B cell (primary cell): ENCODE results near the gene TPCN1. TPM values are rescaled to one million over a fixed set of nuclear protein-coding genes. Genes with fewer than 3 reads are reported as not detected.

Experiments used
- ATAC-seq: fragments of 200-7000 bp; cut with Tn5 transposase; one replicate; pipeline ENCODE4 v1.10.0; 2021; ENCODE audit warnings: low read depth, mild to moderate bottlenecking, moderate number of reproducible peaks, moderate library complexity
- CTCF ChIA-PET: fragments of 350-600 bp; sonication (Branson Sonifier 250); formaldehyde crosslinking; loops from one replicate; lab custom pipeline; 2021; ENCODE audit warnings: antibody characterized with exemption, inconsistent platforms; lab: Charles Lee
- POLR2A ChIA-PET: fragments of 350-600 bp; sonication (Branson Sonifier 250); formaldehyde crosslinking; loops from one replicate; lab custom pipeline; 2021; ENCODE audit warnings: antibody characterized with exemption; lab: Charles Lee
- DNase-seq: peaks from one replicate; pipeline ENCODE4 v3.0.0; 2013
- H2AFZ ChIP-seq: 2 replicates; pipeline ENCODE4 v1.6.1; 2012; ENCODE audit warnings: mild to moderate bottlenecking, low read depth, low read length; ENCODE audit not compliant: insufficient read depth, poor library complexity, severe bottlenecking
- H3K27ac ChIP-seq, 2 donors: 1 replicate in 1 of 2; 2 replicates in 1 of 2; pipeline ENCODE4 v1.5.1; 2012 to 2013; ENCODE audit warnings: low read length in 2 of 2, mild to moderate bottlenecking in 2 of 2, moderate library complexity in 1 of 2
- H3K27me3 ChIP-seq, 4 experiments: fragments of 200-600 bp in 1 of 4; sonication (generic) in 1 of 4; replicated peaks in 1 of 4; 1 replicate in 2 of 4; 2 replicates in 2 of 4; pipeline versions ENCODE4 v1.6.1 to v1.7.0; 2013 to 2016; ENCODE audit warnings: low read length in 3 of 4, mild to moderate bottlenecking in 2 of 4, mixed read lengths in 1 of 4, moderate library complexity in 1 of 4; ENCODE audit not compliant: insufficient read depth in 4 of 4, control insufficient read depth in 3 of 4; ENCODE audit errors: control extremely low read depth in 1 of 4
- H3K36me3 ChIP-seq, 2 experiments: replicated peaks in 1 of 2; 1 replicate in 1 of 2; 2 replicates in 1 of 2; pipeline versions ENCODE4 v1.6.1 to v1.7.1; 2013; ENCODE audit warnings: low read length in 1 of 2; ENCODE audit not compliant: insufficient read depth in 2 of 2, control insufficient read depth in 1 of 2; ENCODE audit errors: control extremely low read depth in 1 of 2, extremely low read depth in 1 of 2
- H3K4me1 ChIP-seq, 2 donors: fragments of 200-600 bp in 1 of 2; sonication (generic) in 1 of 2; 1 replicate in 1 of 2; 2 replicates in 1 of 2; pipeline versions ENCODE4 v1.5.1 to v1.6.1; 2013 to 2017; ENCODE audit warnings: low read length in 2 of 2; ENCODE audit not compliant: control insufficient read depth in 2 of 2, insufficient read depth in 2 of 2
- H3K4me2 ChIP-seq: replicated peaks from 2 replicates; pipeline ENCODE3; 2012; ENCODE audit warnings: mild to moderate bottlenecking, low read depth, low read length; ENCODE audit not compliant: poor library complexity, severe bottlenecking
- H3K4me3 ChIP-seq, 5 experiments: fragments of 200-600 bp in 1 of 5; sonication (generic) in 1 of 5; 1 replicate in 3 of 5; 2 replicates in 2 of 5; pipeline versions ENCODE4 v1.5.1 to v1.7.0; 2011 to 2016; ENCODE audit warnings: low read length in 4 of 5, mild to moderate bottlenecking in 4 of 5, low read depth in 2 of 5, control low read depth in 1 of 5, moderate library complexity in 1 of 5; ENCODE audit not compliant: insufficient read depth in 1 of 5; ENCODE audit errors: control extremely low read depth in 1 of 5, extremely low read depth in 1 of 5
- H3K79me2 ChIP-seq: fragments of 200-600 bp; sonication (generic); one replicate; pipeline ENCODE4 v1.6.0; 2016; ENCODE audit warnings: low read length; ENCODE audit not compliant: control insufficient read depth, insufficient read depth
- H3K9ac ChIP-seq: fragments of 200-600 bp; sonication (generic); 2 replicates; pipeline ENCODE4 v1.6.1; 2017; ENCODE audit warnings: mild to moderate bottlenecking, low read length, moderate library complexity
- H3K9me3 ChIP-seq, 3 donors: one replicate each; pipeline versions ENCODE4 v1.6.1 to v1.7.1; 2013; ENCODE audit warnings: low read length in 2 of 3; ENCODE audit not compliant: control insufficient read depth in 2 of 3, insufficient read depth in 1 of 3; ENCODE audit errors: control extremely low read depth in 1 of 3
- H4K20me1 ChIP-seq: 2 replicates; pipeline ENCODE4 v1.6.0; 2012; ENCODE audit warnings: mild to moderate bottlenecking, low read length; ENCODE audit not compliant: insufficient read depth, control insufficient read depth, poor library complexity, severe bottlenecking
- H3K27ac Mint-ChIP-seq: one replicate; pipeline ENCODE4 v1.8.0; 2021; ENCODE audit warnings: mixed read lengths
- H3K27me3 Mint-ChIP-seq: one replicate; pipeline ENCODE4 v1.8.0; 2021; ENCODE audit warnings: mixed read lengths
- H3K4me1 Mint-ChIP-seq: one replicate; pipeline ENCODE4 v1.8.0; 2021; ENCODE audit warnings: mixed read lengths
- H3K4me3 Mint-ChIP-seq: one replicate; pipeline ENCODE4 v1.8.0; 2021; ENCODE audit warnings: mixed read lengths
- H3K9me3 Mint-ChIP-seq: one replicate; pipeline ENCODE4 v1.8.0; 2022; ENCODE audit warnings: mixed read lengths; ENCODE audit not compliant: insufficient read depth
- CTCF ChIP-seq: fragments of 200-600 bp; IDR thresholded peaks from one replicate; pipeline ENCODE4 v1.8.0; 2022; ENCODE audit warnings: antibody characterized with exemption, mild to moderate bottlenecking
- EZH2 ChIP-seq: IDR thresholded peaks from 2 replicates; pipeline ENCODE4 v1.6.1; 2012; ENCODE audit warnings: borderline replicate concordance, low read depth, mild to moderate bottlenecking, moderate library complexity, low read length; ENCODE audit not compliant: insufficient read depth, poor library complexity, severe bottlenecking
- WGBS: methylation state at CpG from one replicate; pipeline ENCODE4 v1.1.5; 2013; ENCODE audit warnings: missing lambda C conversion rate; ENCODE audit not compliant: insufficient coverage; 5-methylcytosine and 5-hydroxymethylcytosine counted together
- intact Hi-C: fragments of 100-400 bp; cut with micrococcal nuclease; formaldehyde crosslinking; loops from one replicate; pipeline ENCODE4 v1.10.0; 2022
- polyA plus RNA-seq: library from polyadenylated mRNA; depleted of rRNA; stranded (reverse); fragments of >200 nt; gene quantifications from 2 replicates; pipeline ENCODE4 v1.2.3, GENCODE V29; 2012
- total RNA-seq, 2 donors: library from RNA; stranded (reverse); fragments of 120-200 nt in 1 of 2; gene quantifications; 1 replicate in 1 of 2; 2 replicates in 1 of 2; pipeline versions ENCODE4 v1.2.3 to v1.2.4, GENCODE V29; 2013 to 2022

Gene TPCN1
- total and polyA plus RNA-seq, 2 donors (not counting 1 experiment from before 2014, with no cell fraction given), result 80.8 to 258 TPM

DNA sequence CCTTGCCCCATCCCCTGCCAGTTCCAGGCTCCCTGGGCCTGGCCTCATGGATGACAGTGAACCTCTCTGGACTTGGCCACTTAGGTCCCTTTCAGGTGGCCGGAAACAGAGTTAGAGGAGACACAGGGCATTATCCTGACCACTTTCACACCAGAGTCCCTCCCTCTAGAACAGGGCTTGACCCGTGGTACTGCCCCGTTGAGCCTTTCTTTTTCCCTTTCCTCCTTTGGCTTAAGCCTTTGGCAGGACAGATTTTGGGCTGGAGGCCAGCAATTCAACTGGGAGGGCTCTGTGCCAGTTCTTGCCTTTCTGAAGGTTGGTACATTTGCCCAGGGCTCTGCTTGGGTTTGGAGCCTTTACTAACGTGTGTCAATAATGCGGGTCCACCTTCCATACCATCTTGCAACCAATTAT, 22.8 kb downstream of the TPCN1 start:
- ATAC-seq, result no peak
- no peak for DNase-seq
- intact Hi-C loops, result no loop called here
- TF ChIP-seq CTCF (no peak), EZH2 (no peak)
- H3K36me3 ChIP-seq, result peaks cover 0 to 55% of the 10 kb centered on the region in 2 experiments
- H3K4me2 ChIP-seq, result no peak overlapping the region
- no peak overlapping the region for H3K4me3 ChIP-seq
- WGBS, result 91% methylated on average over 5 of the region's 5 CpGs
- no peak overlapping the region for H2AFZ ChIP-seq
- H3K9me3 ChIP-seq, result no peaks in the 10 kb centered on the region
- H3K27me3 ChIP-seq, result no peaks in the 10 kb centered on the region
- Mint-ChIP-seq H3K27ac (no peak overlapping the region), H3K27me3 (no peaks in the 10 kb centered on the region), H3K4me1 (peaks cover 24% of the 10 kb centered on the region), H3K4me3 (no peak overlapping the region), H3K9me3 (no peaks in the 10 kb centered on the region)
- CTCF ChIA-PET, result no interaction called here
- no peak overlapping the region for H3K9ac ChIP-seq
- POLR2A ChIA-PET, result no interaction called here
- H3K79me2 ChIP-seq, result peaks cover 71% of the 10 kb centered on the region
- no peak overlapping the region for H3K27ac ChIP-seq
- peaks cover 17 to 25% of the 10 kb centered on the region in 2 donors for H3K4me1 ChIP-seq
- H4K20me1 ChIP-seq, result peaks cover 61% of the 10 kb centered on the region

DNA sequence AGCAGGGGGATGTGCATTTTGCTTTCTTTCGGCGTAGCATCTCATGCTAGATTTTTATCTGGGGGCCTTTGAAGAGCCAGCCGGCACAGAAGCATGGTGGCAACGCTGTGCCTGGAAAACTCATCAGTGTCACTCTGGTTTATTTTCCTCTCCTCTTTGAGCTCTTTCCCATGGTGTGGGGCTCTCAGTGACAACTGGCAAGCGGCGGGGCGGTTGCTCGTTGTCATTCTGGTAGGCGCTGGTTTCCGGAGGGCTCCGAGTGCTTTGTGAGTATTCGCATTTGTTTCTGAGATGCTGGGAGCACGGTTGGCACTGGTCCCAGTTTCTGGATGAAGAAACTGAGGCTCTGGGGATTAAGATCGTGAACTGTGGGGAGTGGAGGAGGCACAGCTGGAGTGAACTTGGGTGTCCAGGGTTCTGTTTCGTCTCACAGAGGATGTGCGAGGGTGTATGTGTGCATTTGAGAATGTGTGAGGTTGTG, 23.3 kb downstream of the TPCN1 start:
- H3K9me3 Mint-ChIP-seq, result no peaks in the 10 kb centered on the region
- Histone ChIP-seq H3K79me2 (peaks cover 72% of the 10 kb centered on the region), H3K4me1 (peaks cover 17 to 21% of the 10 kb centered on the region in 2 donors), H3K9me3 (no peaks in the 10 kb centered on the region), H2AFZ (no peak overlapping the region), H3K4me2 (no peak overlapping the region), H4K20me1 (peaks cover 66% of the 10 kb centered on the region), H3K27me3 (no peaks in the 10 kb centered on the region), H3K4me3 (no peak overlapping the region), H3K9ac (no peak overlapping the region), H3K27ac (no peak overlapping the region), H3K36me3 (peaks cover 0 to 56% of the 10 kb centered on the region in 2 experiments)
- intact Hi-C loops, result no loop called here
- CTCF ChIA-PET, result no interaction called here
- POLR2A ChIA-PET, result no interaction called here
- no peaks in the 10 kb centered on the region for H3K27me3 Mint-ChIP-seq
- WGBS, result 92% methylated on average over 16 of the region's 16 CpGs
- no peak overlapping the region for H3K4me3 Mint-ChIP-seq
- ATAC-seq (no peak), DNase-seq (no peak)
- peaks cover 20% of the 10 kb centered on the region for H3K4me1 Mint-ChIP-seq
- no peak overlapping the region for H3K27ac Mint-ChIP-seq
- no peak for TF ChIP-seq EZH2
- no peak for TF ChIP-seq CTCF
